SH-SY5Y (cell line): ENCODE results near the gene MOXD1.

Source experiments
- GATA2 ChIP-seq: IDR thresholded peaks from 2 replicates; pipeline ENCODE4 v1.6.1; 2011; ENCODE audit warnings: mild to moderate bottlenecking, low read depth, low read length
- GATA3 ChIP-seq: IDR thresholded peaks from 2 replicates; pipeline ENCODE4 v1.6.1; 2011; ENCODE audit warnings: low read depth, mild to moderate bottlenecking, low read length, moderate library complexity

DNA sequence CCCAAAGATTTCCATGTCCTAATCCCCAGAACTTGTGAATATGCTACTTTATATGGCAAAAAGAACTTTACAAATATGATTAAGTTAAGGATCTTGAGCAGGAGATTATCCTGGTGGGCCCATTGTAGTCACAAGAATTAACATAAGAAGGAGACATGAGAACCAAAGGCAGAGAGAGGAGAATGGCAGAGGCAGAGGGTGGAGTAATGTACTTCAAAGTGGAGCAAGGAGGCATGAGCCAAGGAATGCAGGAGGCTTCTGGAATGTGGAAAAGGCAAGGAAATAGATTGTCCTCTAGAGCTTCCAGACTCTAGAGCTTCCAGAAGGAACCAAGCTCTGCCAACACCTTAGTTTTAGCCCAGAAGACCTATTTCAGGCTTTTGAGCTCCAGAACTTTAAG lies 147.4 kb downstream of the MOXD1 start:
- TF ChIP-seq GATA2 (no peak), GATA3 (no peak)
